Chondrocyte (in vitro differentiated cells): ENCODE data around the gene GPR152. TPM values are rescaled to one million over a fixed set of nuclear protein-coding genes. Genes with fewer than 3 reads are reported as not detected.

ENCODE experiments used
- DNase-seq: peaks from one replicate; pipeline ENCODE4 v3.0.0; 2021; ENCODE audit warnings: mixed read lengths, low spot score
- H3K27ac Mint-ChIP-seq: one replicate; pipeline ENCODE4 v1.8.0; 2021; ENCODE audit warnings: mild to moderate bottlenecking, moderate library complexity, mixed read lengths; ENCODE audit not compliant: unreplicated experiment
- H3K27me3 Mint-ChIP-seq: 2 replicates; pipeline ENCODE4 v1.8.0; 2021; ENCODE audit warnings: low read depth, mixed read lengths
- H3K36me3 Mint-ChIP-seq: 2 replicates; pipeline ENCODE4 v1.8.0; 2021; ENCODE audit warnings: low read depth, mixed read lengths
- H3K4me1 Mint-ChIP-seq: 2 replicates; pipeline ENCODE4 v1.8.0; 2021; ENCODE audit warnings: low read depth, mild to moderate bottlenecking, mixed read lengths
- H3K4me3 Mint-ChIP-seq: one replicate; pipeline ENCODE4 v1.8.0; 2021; ENCODE audit warnings: mild to moderate bottlenecking, moderate library complexity, mixed read lengths; ENCODE audit not compliant: unreplicated experiment
- H3K9me3 Mint-ChIP-seq: 2 replicates; pipeline ENCODE4 v1.8.0; 2021; ENCODE audit warnings: low read depth, mixed read lengths
- CTCF ChIP-seq: fragments of 200-600 bp; sonication (generic); IDR thresholded peaks from 2 replicates; pipeline ENCODE4 v1.5.0; 2021; ENCODE audit warnings: antibody characterized with exemption, mild to moderate bottlenecking, moderate library complexity
- total RNA-seq: library from RNA; stranded (reverse); gene quantifications from 3 replicates; pipeline ENCODE4 v1.2.1, GENCODE V29; 2021

GPR152 gene
- total RNA-seq, 1 donor from 2014 or later, result not detected

- DNase-seq, result no peak
- Mint-ChIP-seq H3K4me3 (no peak overlapping the region), H3K4me1 (no peaks in the 10 kb centered on the region), H3K27me3 (no peaks in the 10 kb centered on the region), H3K27ac (no peak overlapping the region), H3K36me3 (peaks cover 6% of the 10 kb centered on the region), H3K9me3 (no peaks in the 10 kb centered on the region)
- no peak for TF ChIP-seq CTCF
These were observed 41.2 kb upstream of the GPR152 start for GRCh38 chr11:67493548-67494370.

GRCh38 chr11:67492801-67493547 lies 40.4 kb upstream of the GPR152 start:
- Mint-ChIP-seq H3K36me3 (peaks cover 7% of the 10 kb centered on the region), H3K27me3 (no peaks in the 10 kb centered on the region), H3K4me3 (no peak overlapping the region), H3K27ac (no peak overlapping the region), H3K9me3 (no peaks in the 10 kb centered on the region), H3K4me1 (no peaks in the 10 kb centered on the region)
- DNase-seq, result no peak
- TF ChIP-seq CTCF, result peak; percentile 10

DNA sequence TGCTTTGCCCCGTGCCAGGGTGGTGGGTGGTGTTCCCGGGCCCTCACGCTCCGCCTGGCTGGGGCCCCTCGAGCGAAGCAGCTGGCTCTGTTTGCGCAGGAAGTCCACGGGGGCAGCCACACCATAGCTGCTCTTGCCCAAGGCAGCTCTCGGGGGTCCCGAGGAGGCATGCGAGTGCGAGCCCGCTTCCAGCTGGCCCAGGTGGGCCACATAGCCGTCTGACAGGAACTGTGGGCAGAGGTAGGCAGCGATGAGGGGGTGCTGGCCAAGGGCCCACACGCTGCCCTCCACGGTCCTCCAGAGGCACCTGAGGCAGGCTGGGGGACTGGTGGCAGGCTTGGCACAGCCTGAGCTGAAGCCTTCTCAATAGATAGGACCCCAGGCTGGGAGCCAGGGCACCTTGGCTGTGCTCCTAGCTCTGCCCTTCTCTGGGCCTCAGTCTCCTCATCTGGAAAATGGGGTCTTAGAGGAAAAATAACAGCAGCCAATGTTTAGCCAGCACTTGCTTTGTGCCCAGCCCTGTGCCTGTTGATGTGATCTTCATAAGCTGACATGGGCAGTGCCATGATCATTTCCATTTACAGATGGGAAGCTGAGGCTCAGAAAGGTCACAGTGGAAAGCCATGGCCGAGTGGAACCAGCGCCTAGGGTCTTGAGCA lies 39.7 kb upstream of the GPR152 start:
- Mint-ChIP-seq H3K4me1 (no peaks in the 10 kb centered on the region), H3K27ac (no peak overlapping the region), H3K27me3 (no peaks in the 10 kb centered on the region), H3K9me3 (no peaks in the 10 kb centered on the region), H3K36me3 (peaks cover 9% of the 10 kb centered on the region), H3K4me3 (no peak overlapping the region)
- TF ChIP-seq CTCF, result no peak
- DNase-seq, result no peak

- Mint-ChIP-seq H3K27ac (no peak overlapping the region), H3K36me3 (peaks cover 9% of the 10 kb centered on the region), H3K27me3 (no peaks in the 10 kb centered on the region), H3K4me1 (no peaks in the 10 kb centered on the region), H3K9me3 (no peaks in the 10 kb centered on the region), H3K4me3 (no peak overlapping the region)
- TF ChIP-seq CTCF, result no peak
- DNase-seq, result no peak
These were observed 38.9 kb upstream of the GPR152 start for GRCh38 chr11:67491276-67492068.
